ENCODE results near the gene TRPM8. TPM values are rescaled to one million over a fixed set of nuclear protein-coding genes. Genes with fewer than 3 reads are reported as not detected.

TRPM8 gene
- total RNA-seq, 1 donor from 2014 or later = not detected

DNA sequence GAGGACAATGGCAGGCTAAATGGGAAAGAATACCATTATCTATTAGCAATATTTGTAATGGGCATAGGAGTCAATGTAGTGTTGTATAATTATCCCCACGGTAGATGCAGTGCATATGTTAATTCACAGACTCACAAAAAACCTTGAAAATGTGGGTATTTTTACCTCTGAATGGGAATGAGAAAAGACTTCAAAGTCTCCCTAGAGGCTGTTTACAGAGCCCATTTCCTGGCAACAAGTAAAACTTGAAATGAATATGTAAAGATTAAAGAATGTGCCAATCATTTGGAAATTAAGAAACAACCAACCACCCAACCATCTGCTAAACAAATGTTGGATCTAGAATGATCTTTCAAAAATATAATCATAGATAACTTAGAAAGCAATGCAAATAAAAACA is 27.1 kb downstream of the TRPM8 start:
- Mint-ChIP-seq H3K27ac (ENCODE audit: unreplicated experiment) (no peak overlapping the region), H3K27me3 (ENCODE audit: unreplicated experiment) (no peaks in the 10 kb centered on the region), H3K4me1 (ENCODE audit: unreplicated experiment) (peaks cover 5% of the 10 kb centered on the region), H3K36me3 (ENCODE audit: low read depth, unreplicated experiment) (no peaks in the 10 kb centered on the region), H3K4me3 (ENCODE audit: unreplicated experiment) (no peak overlapping the region), H3K9me3 (ENCODE audit: unreplicated experiment) (no peaks in the 10 kb centered on the region)
- TF ChIP-seq, protein P1, sequence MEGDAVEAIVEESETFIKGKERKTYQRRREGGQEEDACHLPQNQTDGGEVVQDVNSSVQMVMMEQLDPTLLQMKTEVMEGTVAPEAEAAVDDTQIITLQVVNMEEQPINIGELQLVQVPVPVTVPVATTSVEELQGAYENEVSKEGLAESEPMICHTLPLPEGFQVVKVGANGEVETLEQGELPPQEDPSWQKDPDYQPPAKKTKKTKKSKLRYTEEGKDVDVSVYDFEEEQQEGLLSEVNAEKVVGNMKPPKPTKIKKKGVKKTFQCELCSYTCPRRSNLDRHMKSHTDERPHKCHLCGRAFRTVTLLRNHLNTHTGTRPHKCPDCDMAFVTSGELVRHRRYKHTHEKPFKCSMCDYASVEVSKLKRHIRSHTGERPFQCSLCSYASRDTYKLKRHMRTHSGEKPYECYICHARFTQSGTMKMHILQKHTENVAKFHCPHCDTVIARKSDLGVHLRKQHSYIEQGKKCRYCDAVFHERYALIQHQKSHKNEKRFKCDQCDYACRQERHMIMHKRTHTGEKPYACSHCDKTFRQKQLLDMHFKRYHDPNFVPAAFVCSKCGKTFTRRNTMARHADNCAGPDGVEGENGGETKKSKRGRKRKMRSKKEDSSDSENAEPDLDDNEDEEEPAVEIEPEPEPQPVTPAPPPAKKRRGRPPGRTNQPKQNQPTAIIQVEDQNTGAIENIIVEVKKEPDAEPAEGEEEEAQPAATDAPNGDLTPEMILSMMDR (IDR thresholded peaks at IDR 0.05; ENCODE audit: unreplicated experiment) = no peak
- DNase-seq (ENCODE audit: low spot score) = no peak

DNA sequence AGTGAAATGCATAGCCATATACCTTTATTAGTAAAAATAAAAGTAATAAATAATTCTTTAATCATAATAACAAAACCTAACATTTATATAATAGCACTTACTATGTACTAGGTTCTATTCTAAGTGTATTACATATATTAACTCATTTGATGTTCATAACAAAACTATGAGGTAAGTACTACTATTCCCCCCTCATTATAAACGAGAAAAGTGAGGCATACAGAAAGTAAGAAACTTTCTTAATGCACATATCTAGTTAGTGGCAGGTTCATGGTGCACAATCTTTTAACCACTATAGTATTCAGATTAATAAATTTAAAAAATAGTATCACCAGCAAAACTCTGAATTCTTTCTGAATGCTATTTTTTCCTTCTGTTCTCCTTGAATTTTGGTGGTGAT is 27.5 kb downstream of the TRPM8 start:
- Mint-ChIP-seq H3K36me3 (ENCODE audit: low read depth, unreplicated experiment) (no peaks in the 10 kb centered on the region), H3K27me3 (ENCODE audit: unreplicated experiment) (no peaks in the 10 kb centered on the region), H3K27ac (ENCODE audit: unreplicated experiment) (no peak overlapping the region), H3K4me1 (ENCODE audit: unreplicated experiment) (peaks cover 5% of the 10 kb centered on the region), H3K4me3 (ENCODE audit: unreplicated experiment) (no peak overlapping the region), H3K9me3 (ENCODE audit: unreplicated experiment) (no peaks in the 10 kb centered on the region)
- DNase-seq (ENCODE audit: low spot score) = no peak
- TF ChIP-seq, protein P1 (IDR thresholded peaks at IDR 0.05; ENCODE audit: unreplicated experiment) = no peak

DNA sequence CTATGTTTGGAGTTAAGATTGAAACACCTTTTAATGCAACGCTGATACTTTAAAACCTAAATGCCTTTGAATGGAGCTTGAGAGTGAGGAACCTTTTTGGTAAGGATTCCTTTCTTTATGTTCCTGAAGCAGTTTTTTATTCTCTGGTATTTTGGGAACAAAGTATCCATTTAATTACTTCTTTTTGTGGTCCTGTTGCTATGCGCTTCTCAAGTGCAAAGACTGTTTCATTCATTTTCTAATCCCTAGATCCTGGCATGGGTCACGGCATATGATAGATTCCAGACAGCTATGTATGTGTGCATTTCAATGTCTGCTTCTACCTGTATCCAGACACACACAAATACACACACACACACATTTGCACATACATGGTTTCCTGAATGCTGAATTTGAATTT is 28.0 kb downstream of the TRPM8 start:
- Mint-ChIP-seq H3K27me3 (ENCODE audit: unreplicated experiment) (no peaks in the 10 kb centered on the region), H3K27ac (ENCODE audit: unreplicated experiment) (no peak overlapping the region), H3K4me1 (ENCODE audit: unreplicated experiment) (peaks cover 5% of the 10 kb centered on the region), H3K36me3 (ENCODE audit: low read depth, unreplicated experiment) (no peaks in the 10 kb centered on the region), H3K9me3 (ENCODE audit: unreplicated experiment) (no peaks in the 10 kb centered on the region), H3K4me3 (ENCODE audit: unreplicated experiment) (no peak overlapping the region)
- TF ChIP-seq, protein P1 (IDR thresholded peaks at IDR 0.05; ENCODE audit: unreplicated experiment) = no peak
- DNase-seq (ENCODE audit: low spot score) = no peak

DNA sequence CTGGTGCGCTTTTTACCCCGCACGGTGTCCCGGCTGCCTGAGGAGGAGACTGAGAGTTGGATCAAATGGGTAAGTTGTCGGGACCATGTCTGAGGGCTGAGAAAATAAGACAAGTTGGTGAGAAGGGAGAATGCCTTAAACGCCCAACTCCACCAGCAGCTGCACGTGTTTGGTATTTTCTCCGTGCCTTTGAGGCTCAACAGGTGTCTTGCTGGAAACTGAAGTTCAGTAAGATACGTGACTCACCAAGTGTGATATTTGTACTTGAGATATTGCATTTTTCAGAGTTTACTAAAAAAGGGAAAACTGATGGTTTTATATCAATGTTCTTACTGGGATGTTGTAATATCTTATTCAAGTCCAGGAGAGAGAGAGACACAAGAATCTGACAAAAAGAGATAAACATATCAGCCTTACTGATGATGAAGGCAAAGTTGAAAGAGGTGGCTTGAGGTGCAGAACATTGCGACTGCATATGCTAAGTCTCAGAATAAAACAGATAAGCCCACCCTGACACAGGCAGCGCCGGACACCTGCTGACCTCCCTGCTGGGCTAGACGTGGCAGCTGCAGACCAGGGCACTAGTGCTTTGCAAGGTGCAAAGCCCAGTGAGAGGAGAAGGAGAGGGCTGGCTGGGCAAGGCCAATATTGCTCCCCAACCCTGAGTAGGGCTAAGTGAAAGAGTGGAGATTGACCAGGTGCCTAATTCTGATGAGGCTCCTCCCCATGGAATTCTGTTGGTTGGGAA is 33.1 kb downstream of the TRPM8 start:
- TF ChIP-seq, protein P1 (IDR thresholded peaks at IDR 0.05; ENCODE audit: unreplicated experiment) = no peak
- Mint-ChIP-seq H3K27ac (ENCODE audit: unreplicated experiment) (no peak overlapping the region), H3K4me3 (ENCODE audit: unreplicated experiment) (no peak overlapping the region), H3K27me3 (ENCODE audit: unreplicated experiment) (no peaks in the 10 kb centered on the region), H3K9me3 (ENCODE audit: unreplicated experiment) (no peaks in the 10 kb centered on the region), H3K36me3 (ENCODE audit: low read depth, unreplicated experiment) (no peaks in the 10 kb centered on the region), H3K4me1 (ENCODE audit: unreplicated experiment) (no peaks in the 10 kb centered on the region)
- DNase-seq (ENCODE audit: low spot score) = no peak

DNA sequence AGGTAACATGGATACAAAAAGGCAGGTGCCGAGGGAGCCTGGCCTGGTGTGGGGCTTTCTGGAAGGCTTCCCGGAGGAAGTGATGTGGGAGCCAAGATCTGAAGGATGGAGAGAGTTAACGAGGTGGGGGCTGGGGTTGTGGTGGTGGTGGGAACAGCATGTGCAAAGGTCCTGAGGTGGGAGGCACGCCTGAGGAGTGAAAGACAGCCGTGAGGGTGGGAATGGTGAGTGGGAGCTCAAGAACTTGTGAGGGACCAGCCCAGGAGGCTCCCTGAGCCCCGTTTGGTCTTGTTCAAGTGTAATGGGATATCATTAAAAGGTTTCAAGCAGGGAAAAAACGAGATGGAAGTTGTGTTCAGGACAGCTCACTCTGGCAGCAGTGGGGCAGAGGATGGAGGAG is 35.2 kb downstream of the TRPM8 start:
- H3K27ac Mint-ChIP-seq (ENCODE audit: unreplicated experiment) = no peak overlapping the region
- TF ChIP-seq, protein P1 (IDR thresholded peaks at IDR 0.05; ENCODE audit: unreplicated experiment) = no peak
- H3K4me3 Mint-ChIP-seq (ENCODE audit: unreplicated experiment) = no peak overlapping the region
- H3K9me3 Mint-ChIP-seq (ENCODE audit: unreplicated experiment) = no peaks in the 10 kb centered on the region
- no peaks in the 10 kb centered on the region for H3K27me3 Mint-ChIP-seq (ENCODE audit: unreplicated experiment)
- no peaks in the 10 kb centered on the region for H3K4me1 Mint-ChIP-seq (ENCODE audit: unreplicated experiment)
- DNase-seq (ENCODE audit: low spot score) = no peak
- H3K36me3 Mint-ChIP-seq (ENCODE audit: low read depth, unreplicated experiment) = no peaks in the 10 kb centered on the region

Measured in endothelial cell (in vitro differentiated cells).